C4-2B (cell line): ENCODE data around the gene TOM1L2.

ENCODE experiments used
- H3K27ac ChIP-seq: fragments of 450-650 bp; 2 replicates; pipeline ENCODE4 v1.5.1; 2017
- ZFX ChIP-seq: fragments of 450-650 bp; IDR thresholded peaks from 2 replicates; pipeline ENCODE4 v1.6.1; 2017
- TF ChIP-seq, protein P1 (sequence below): fragments of 450-650 bp; conservative IDR thresholded peaks from 2 replicates; pipeline ENCODE4 v1.5.1; 2017; ENCODE audit warnings: mild to moderate bottlenecking

TOM1L2 gene

GRCh38 chr17:17883801-17884200 is 88.4 kb downstream of the TOM1L2 start:
- no peak for TF ChIP-seq ZFX
- TF ChIP-seq, protein P1, sequence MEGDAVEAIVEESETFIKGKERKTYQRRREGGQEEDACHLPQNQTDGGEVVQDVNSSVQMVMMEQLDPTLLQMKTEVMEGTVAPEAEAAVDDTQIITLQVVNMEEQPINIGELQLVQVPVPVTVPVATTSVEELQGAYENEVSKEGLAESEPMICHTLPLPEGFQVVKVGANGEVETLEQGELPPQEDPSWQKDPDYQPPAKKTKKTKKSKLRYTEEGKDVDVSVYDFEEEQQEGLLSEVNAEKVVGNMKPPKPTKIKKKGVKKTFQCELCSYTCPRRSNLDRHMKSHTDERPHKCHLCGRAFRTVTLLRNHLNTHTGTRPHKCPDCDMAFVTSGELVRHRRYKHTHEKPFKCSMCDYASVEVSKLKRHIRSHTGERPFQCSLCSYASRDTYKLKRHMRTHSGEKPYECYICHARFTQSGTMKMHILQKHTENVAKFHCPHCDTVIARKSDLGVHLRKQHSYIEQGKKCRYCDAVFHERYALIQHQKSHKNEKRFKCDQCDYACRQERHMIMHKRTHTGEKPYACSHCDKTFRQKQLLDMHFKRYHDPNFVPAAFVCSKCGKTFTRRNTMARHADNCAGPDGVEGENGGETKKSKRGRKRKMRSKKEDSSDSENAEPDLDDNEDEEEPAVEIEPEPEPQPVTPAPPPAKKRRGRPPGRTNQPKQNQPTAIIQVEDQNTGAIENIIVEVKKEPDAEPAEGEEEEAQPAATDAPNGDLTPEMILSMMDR: no peak
- no peak overlapping the region for H3K27ac ChIP-seq

DNA sequence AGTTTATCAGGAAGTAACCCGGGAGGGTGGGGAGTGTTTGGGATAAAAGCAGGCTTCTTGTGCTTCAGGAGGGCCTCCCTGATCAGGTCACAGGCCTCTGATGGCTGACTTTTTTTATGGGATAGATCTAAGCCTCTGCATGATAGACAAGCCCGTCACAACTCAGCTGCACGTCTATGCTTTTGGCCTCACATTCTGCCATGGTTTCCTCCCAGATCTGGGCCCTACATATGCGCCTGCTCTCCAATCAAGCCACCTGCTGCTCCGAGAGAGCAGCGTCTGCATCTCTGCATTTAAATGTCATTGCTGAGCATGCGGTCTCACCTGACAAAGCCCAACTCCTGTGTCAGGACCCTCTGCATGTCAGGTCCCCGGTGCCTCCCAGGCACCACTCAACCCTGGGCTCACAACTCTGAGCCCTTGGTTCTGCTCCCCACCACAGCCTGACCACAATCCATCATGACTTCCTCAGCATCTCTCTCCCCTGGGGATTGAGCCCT is 90.1 kb downstream of the TOM1L2 start:
- H3K27ac ChIP-seq: no peak overlapping the region
- TF ChIP-seq ZFX: no peak
- TF ChIP-seq, protein P1: no peak

GRCh38 chr17:17880577-17881196 is 91.5 kb downstream of the TOM1L2 start:
- H3K27ac ChIP-seq: no peak overlapping the region
- TF ChIP-seq, protein P1: no peak
- no peak for TF ChIP-seq ZFX

DNA sequence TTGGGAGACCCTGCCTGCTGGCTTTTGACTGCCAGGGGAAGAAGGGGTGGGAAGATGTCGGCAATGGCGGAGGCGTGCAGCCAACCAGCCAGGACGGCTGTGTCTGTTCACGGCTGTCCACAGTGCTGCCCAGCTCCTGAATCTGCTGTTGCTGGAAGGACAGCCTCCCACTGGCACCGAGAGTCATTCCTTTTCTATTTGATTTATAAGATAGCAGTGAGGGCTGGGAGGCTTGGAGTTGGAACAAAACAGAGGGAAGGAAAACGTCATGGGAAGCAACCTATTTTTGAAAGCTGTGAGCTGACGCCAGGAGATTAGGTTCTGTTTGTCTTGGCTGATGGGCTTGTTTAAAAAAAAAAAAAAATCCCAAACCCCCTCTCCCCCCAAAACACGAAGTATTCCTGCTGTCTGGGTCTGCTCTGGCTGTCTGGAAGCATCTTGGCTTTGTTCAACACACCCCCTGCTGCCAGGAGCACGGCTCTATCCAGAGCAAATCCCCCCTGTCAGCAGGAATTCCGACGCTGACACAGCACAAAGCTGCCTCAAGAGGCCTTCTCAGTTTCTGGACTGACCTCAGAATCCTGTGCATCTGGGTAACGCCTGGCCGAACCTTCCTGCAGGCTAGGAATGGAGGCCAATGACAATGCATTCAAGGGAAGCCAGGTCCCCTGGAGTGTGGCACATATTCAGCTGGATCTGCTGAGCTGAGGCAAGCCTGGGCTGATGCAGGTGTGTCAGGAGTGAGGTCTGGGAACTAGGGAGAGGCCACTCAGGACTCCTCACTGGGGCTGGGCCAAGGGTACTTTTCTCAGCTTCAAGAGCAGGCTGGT is 94.5 kb downstream of the TOM1L2 start:
- H3K27ac ChIP-seq: peak overlapping the region; percentile 89
- no peak for TF ChIP-seq ZFX
- TF ChIP-seq, protein P1: no peak

DNA sequence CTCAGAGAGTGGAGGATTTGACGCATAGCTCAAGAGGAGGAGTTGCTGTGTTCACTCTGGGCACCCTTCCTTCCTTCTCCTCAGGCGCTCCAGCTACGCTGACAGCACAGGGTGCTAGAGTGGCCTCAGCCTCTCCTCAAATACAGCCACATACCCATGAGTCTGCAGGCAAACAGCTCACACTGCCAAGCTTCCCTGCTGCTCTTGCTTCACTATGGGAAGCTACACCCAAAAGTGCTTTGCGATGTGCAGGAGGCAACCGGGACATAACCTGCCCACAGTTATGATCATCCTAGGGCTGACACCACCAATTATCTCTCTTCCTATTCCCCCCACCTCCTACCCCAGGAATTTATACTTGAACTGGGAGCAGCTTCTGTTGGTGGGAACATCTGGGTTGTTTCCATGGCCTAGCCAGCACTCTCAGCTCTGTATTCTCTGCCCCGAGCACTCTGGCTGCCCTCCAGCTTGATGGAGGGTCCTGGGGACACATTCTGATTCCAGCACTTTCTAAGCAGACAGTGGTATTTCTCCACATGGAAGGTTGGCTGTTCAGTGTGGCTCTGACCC is 95.2 kb downstream of the TOM1L2 start:
- H3K27ac ChIP-seq: peak overlapping the region; percentile 89

GRCh38 chr17:17874478-17874877 is 97.7 kb downstream of the TOM1L2 start:
- no peak overlapping the region for H3K27ac ChIP-seq
- no peak for TF ChIP-seq ZFX
- TF ChIP-seq, protein P1: no peak

More for the DNA sequence above, 95.2 kb downstream of the TOM1L2 start:
- no peak for TF ChIP-seq ZFX
- TF ChIP-seq, protein P1: no peak
